ENCODE results near the gene EPHB4. TPM values are rescaled to one million over a fixed set of nuclear protein-coding genes. Genes with fewer than 3 reads are reported as not detected.
A peak's percentile ranks its signal among the peaks of the same experiment; 100 is the strongest.

The EPHB4 gene
- total and polyA plus RNA-seq, 2 of the 8 experiments (the other 6 are each of a cell fraction or from before 2014, with no cell fraction given), result 85.0 to 113 TPM

DNA sequence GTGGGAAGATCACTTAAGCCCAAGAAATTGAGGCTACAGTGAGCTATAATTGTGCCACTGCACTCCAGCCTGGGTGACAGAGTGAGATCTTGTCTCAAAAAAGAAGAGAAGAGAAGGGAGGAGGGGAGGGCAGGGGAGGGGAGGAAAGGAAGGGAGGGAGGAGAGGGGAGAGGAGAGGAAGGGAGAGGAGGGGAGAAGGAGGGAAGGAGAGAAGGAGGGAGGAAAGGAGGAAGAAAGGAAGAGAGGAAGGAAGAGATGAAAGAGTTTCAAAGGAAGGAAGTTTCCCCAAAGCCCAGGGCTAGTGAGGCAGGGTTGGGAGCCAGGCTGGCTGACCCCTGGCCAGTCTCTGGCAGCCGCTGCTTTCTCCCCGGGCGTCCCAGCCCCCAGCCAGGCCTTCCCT is 32.6 kb downstream of the EPHB4 start:
- H3K4me3 ChIP-seq (ENCODE audit: extremely low read depth in 1 of 4, insufficient read depth in 2 of 4, low read depth in 3 of 4, low read length in 4 of 4), result no peak overlapping the region
- H3K4me1 ChIP-seq (replicated peaks in 1 of 4; ENCODE audit: control insufficient read depth in 3 of 4, insufficient read depth in 4 of 4, low read length in 3 of 4), result peaks cover 0 to 11% (median 6%) of the 10 kb centered on the region in 4 experiments; a peak in 6 of 7 replicates
- CTCF ChIA-PET (ENCODE audit: partially characterized antibody), result interaction anchor here (0.7 to 4.7 kb wide), 9 partner anchors 13 to 317 kb away, joined by 3 to 28 read pairs (median 6); partner anchors contain the start of genes EPO and SLC12A9
- POLR2A ChIA-PET (ENCODE audit: partially characterized antibody), result interaction anchor here (0.7 to 1.6 kb wide), 8 partner anchors 10 to 91 kb away, joined by 3 to 4 read pairs (median 4); partner anchors contain the start of genes EPHB4 and SRRT
- TF ChIP-seq HDAC6 (IDR thresholded peaks at IDR 0.05; ENCODE audit: low read depth, low read length), result no peak
- H3K79me2 ChIP-seq (ENCODE audit: control insufficient read depth in 1 of 2, insufficient read depth in 2 of 2, low read length in 2 of 2), result no peaks in the 10 kb centered on the region
- peak overlapping the region in 1 of 2 experiments; percentile 16; a peak in 3 of 4 replicates for H3K4me2 ChIP-seq (ENCODE audit: insufficient read depth in 1 of 2, low read depth in 2 of 2, low read length in 2 of 2)
- H3K56ac ChIP-seq (replicated peaks; ENCODE audit: insufficient read length, low read depth, low read length), result no peak overlapping the region
- H3K79me1 ChIP-seq (ENCODE audit: low read depth, low read length), result no peaks in the 10 kb centered on the region
- H2BK12ac ChIP-seq (ENCODE audit: low read depth, low read length), result 0 out of 2 replicates have a peak overlapping the region, but pooled peaks have one; percentile 27
- no peaks in the 10 kb centered on the region for H3K27me3 ChIP-seq (replicated peaks in 1 of 4; ENCODE audit: control insufficient read depth in 3 of 4, extremely low read depth in 1 of 4, insufficient read depth in 3 of 4, low read length in 3 of 4)
- FAIRE-seq, result no peak
- H3K27ac ChIP-seq (ENCODE audit: low read depth, low read length), result no peak overlapping the region
- no peak overlapping the region for H3K14ac ChIP-seq (ENCODE audit: insufficient read length)
- H4K8ac ChIP-seq (ENCODE audit: extremely low read depth, insufficient read depth, low read length), result no peak overlapping the region
- no peaks in the 10 kb centered on the region for H3K36me3 ChIP-seq (ENCODE audit: control insufficient read depth in 2 of 4, insufficient read depth in 4 of 4, low read length in 3 of 4)
- no peak overlapping the region for H2BK120ac ChIP-seq (replicated peaks; ENCODE audit: low read depth, low read length)
- no peaks in the 10 kb centered on the region for H4K20me1 ChIP-seq (replicated peaks in 1 of 2; ENCODE audit: control insufficient read depth in 1 of 2, insufficient read depth in 2 of 2, low read length in 2 of 2)
- H4K91ac ChIP-seq (replicated peaks; ENCODE audit: insufficient read length, low read length), result no peak overlapping the region
- no peaks in the 10 kb centered on the region for H3K9me3 ChIP-seq (ENCODE audit: insufficient read depth in 2 of 2, low read depth in 1 of 2, low read length in 1 of 2)
- H3K18ac ChIP-seq (ENCODE audit: extremely low read depth, low read length), result no peak overlapping the region; the same call in 1 of the 2 replicates
- no peak overlapping the region for H2BK20ac ChIP-seq (ENCODE audit: low read length)
- H4K5ac ChIP-seq (ENCODE audit: insufficient read length, low read depth, low read length), result no peak overlapping the region
- H3K9ac ChIP-seq (replicated peaks in 1 of 4; ENCODE audit: extremely low read depth in 1 of 4, low read depth in 3 of 4, low read length in 3 of 4), result no peak overlapping the region
- 68% methylated on average over 3 of the region's 3 CpGs; no CpG with 5 or more reads in 1 of the 2 experiments for WGBS, 2 experiments (ENCODE audit: extremely low coverage in 1 of 2, insufficient coverage in 1 of 2, insufficient read length in 1 of 2, insufficient replicate concordance in 2 of 2, low coverage in 1 of 2, low lambda C conversion rate in 2 of 2, missing lambda C conversion rate in 1 of 2)
- no peak overlapping the region for H3K4ac ChIP-seq (replicated peaks; ENCODE audit: insufficient read length, low read depth, low read length)
- H2BK5ac ChIP-seq (ENCODE audit: low read depth, low read length), result peak overlapping the region; percentile 35; the same call in 1 of the 2 replicates
- 0 out of 2 replicates have a peak, but pooled peaks cover 3% of the 10 kb centered on the region for H3K23me2 ChIP-seq (ENCODE audit: low read depth, low read length)
- no peak for DNase-seq (ENCODE audit: low read depth in 1 of 2, low spot score in 2 of 2)
- H2AFZ ChIP-seq (ENCODE audit: low read length), result no peak overlapping the region
- no peak overlapping the region for H2AK5ac ChIP-seq (ENCODE audit: low read depth, low read length)
- H2BK15ac ChIP-seq (ENCODE audit: low read length), result no peak overlapping the region
- no peak overlapping the region for H3K23ac ChIP-seq (ENCODE audit: insufficient read length)

Data from H1 (cell line).